ENCODE results near the gene ALCAM.

ALCAM gene

GRCh38 chr3:105367063-105367405 lies 325 bp downstream of the ALCAM start:
- Histone ChIP-seq H3K4me3 (IDR thresholded peaks at IDR 0.05; ENCODE audit: insufficient read depth, low read depth, low read length) (peak overlapping the region; percentile 31), H2AFZ (ENCODE audit: low read depth) (peak overlapping the region; percentile 89), H3K9ac (no peak overlapping the region), H3K4me1 (ENCODE audit: low read depth, poor library complexity, severe bottlenecking) (peaks cover 9% of the 10 kb centered on the region), H3K27me3 (ENCODE audit: insufficient read depth, low read depth) (peaks cover 5% of the 10 kb centered on the region; the same call in 1 of the 2 replicates), H3K36me3 (ENCODE audit: insufficient read depth) (no peaks in the 10 kb centered on the region), H3K79me2 (ENCODE audit: insufficient read depth, low read depth) (no peaks in the 10 kb centered on the region), H3K4me2 (peak overlapping the region; percentile 82), H4K20me1 (ENCODE audit: insufficient read depth) (no peaks in the 10 kb centered on the region), H3K27ac (no peak overlapping the region)
- TF ChIP-seq, protein P1, sequence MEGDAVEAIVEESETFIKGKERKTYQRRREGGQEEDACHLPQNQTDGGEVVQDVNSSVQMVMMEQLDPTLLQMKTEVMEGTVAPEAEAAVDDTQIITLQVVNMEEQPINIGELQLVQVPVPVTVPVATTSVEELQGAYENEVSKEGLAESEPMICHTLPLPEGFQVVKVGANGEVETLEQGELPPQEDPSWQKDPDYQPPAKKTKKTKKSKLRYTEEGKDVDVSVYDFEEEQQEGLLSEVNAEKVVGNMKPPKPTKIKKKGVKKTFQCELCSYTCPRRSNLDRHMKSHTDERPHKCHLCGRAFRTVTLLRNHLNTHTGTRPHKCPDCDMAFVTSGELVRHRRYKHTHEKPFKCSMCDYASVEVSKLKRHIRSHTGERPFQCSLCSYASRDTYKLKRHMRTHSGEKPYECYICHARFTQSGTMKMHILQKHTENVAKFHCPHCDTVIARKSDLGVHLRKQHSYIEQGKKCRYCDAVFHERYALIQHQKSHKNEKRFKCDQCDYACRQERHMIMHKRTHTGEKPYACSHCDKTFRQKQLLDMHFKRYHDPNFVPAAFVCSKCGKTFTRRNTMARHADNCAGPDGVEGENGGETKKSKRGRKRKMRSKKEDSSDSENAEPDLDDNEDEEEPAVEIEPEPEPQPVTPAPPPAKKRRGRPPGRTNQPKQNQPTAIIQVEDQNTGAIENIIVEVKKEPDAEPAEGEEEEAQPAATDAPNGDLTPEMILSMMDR (conservative IDR thresholded peaks at IDR 0.05; ENCODE audit: low read depth, low read length), result no peak

- no peak overlapping the region for H3K27ac ChIP-seq
- H3K36me3 ChIP-seq (ENCODE audit: insufficient read depth), result no peaks in the 10 kb centered on the region
- peak overlapping the region; percentile 89 for H2AFZ ChIP-seq (ENCODE audit: low read depth)
- TF ChIP-seq, protein P1 (conservative IDR thresholded peaks at IDR 0.05; ENCODE audit: low read depth, low read length), result no peak
- H3K27me3 ChIP-seq (ENCODE audit: insufficient read depth, low read depth), result peaks cover 5% of the 10 kb centered on the region; the same call in 1 of the 2 replicates
- H3K9ac ChIP-seq, result no peak overlapping the region
- peak overlapping the region; percentile 31 for H3K4me3 ChIP-seq (IDR thresholded peaks at IDR 0.05; ENCODE audit: insufficient read depth, low read depth, low read length)
- H3K4me2 ChIP-seq, result peak overlapping the region; percentile 82
- peaks cover 9% of the 10 kb centered on the region for H3K4me1 ChIP-seq (ENCODE audit: low read depth, poor library complexity, severe bottlenecking)
- H3K79me2 ChIP-seq (ENCODE audit: insufficient read depth, low read depth), result no peaks in the 10 kb centered on the region
- H4K20me1 ChIP-seq (ENCODE audit: insufficient read depth), result no peaks in the 10 kb centered on the region
Observed at GRCh38 chr3:105367406-105368213, 901 bp downstream of the ALCAM start.

DNA sequence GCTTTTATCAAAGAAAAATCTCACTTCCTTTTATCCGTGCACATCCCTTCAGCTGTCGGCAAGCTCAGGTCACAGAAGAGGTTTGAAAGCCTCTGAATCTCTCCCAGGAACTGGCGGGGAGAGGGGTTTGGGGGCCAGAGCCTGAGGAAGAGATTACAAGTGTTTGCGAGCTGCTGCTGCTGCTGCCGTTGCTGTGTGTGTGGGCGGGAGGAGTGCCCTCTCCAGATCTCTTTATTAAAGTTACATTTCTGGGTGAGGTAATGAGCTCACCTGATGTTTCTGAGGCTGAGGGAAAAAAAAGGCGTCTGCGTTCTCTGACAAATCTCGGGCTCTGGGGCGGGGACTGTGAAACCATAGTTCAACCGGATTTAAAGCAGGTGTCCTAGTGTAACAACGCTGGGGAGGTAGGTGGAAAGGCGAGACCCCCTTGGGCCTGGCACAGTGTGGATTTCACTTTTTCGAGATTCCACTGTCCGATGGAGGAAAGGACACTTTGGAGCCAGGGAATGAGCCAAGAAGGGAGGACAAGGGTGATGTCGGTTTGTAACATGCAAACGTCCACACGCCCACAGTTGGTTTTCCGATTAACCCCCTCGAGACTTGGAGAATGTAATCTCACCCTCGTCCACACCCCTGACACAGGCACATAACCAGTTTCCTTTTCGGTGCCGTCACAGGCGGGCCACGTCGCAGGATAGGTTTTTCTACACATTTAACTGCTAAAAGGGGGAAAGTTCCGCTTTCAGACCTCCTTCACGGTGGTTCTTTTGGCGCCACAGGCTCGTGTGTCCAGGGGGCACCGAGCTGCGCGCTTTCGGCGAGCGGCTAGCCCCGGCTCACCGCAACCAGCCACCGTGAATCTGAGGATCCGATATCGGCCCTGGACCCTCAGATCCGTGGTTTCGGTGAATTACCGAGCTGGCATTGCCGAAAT lies 2.1 kb downstream of the ALCAM start:
- Histone ChIP-seq H3K4me2 (peak overlapping the region; percentile 82), H3K4me3 (IDR thresholded peaks at IDR 0.05; ENCODE audit: insufficient read depth, low read depth, low read length) (no peak overlapping the region), H3K9ac (peak overlapping the region; percentile 23; the same call in 1 of the 2 replicates), H3K36me3 (ENCODE audit: insufficient read depth) (no peaks in the 10 kb centered on the region), H2AFZ (ENCODE audit: low read depth) (peak overlapping the region; percentile 89), H4K20me1 (ENCODE audit: insufficient read depth) (no peaks in the 10 kb centered on the region), H3K27ac (no peak overlapping the region), H3K79me2 (ENCODE audit: insufficient read depth, low read depth) (no peaks in the 10 kb centered on the region), H3K4me1 (ENCODE audit: low read depth, poor library complexity, severe bottlenecking) (peaks cover 9% of the 10 kb centered on the region), H3K27me3 (ENCODE audit: insufficient read depth, low read depth) (peaks cover 5% of the 10 kb centered on the region; the same call in 1 of the 2 replicates)
- TF ChIP-seq, protein P1 (conservative IDR thresholded peaks at IDR 0.05; ENCODE audit: low read depth, low read length), result no peak

- H3K36me3 ChIP-seq (ENCODE audit: insufficient read depth), result no peaks in the 10 kb centered on the region
- peaks cover 9% of the 10 kb centered on the region for H3K4me1 ChIP-seq (ENCODE audit: low read depth, poor library complexity, severe bottlenecking)
- peak overlapping the region; percentile 89 for H2AFZ ChIP-seq (ENCODE audit: low read depth)
- peaks cover 5% of the 10 kb centered on the region; the same call in 1 of the 2 replicates for H3K27me3 ChIP-seq (ENCODE audit: insufficient read depth, low read depth)
- no peaks in the 10 kb centered on the region for H3K79me2 ChIP-seq (ENCODE audit: insufficient read depth, low read depth)
- H4K20me1 ChIP-seq (ENCODE audit: insufficient read depth), result no peaks in the 10 kb centered on the region
- TF ChIP-seq, protein P1 (conservative IDR thresholded peaks at IDR 0.05; ENCODE audit: low read depth, low read length), result peak; percentile 52
- H3K4me3 ChIP-seq (IDR thresholded peaks at IDR 0.05; ENCODE audit: insufficient read depth, low read depth, low read length), result peak overlapping the region; percentile 72
- peak overlapping the region; percentile 23; the same call in 1 of the 2 replicates for H3K9ac ChIP-seq
- peak overlapping the region; percentile 82 for H3K4me2 ChIP-seq
- H3K27ac ChIP-seq, result no peak overlapping the region
Observed at GRCh38 chr3:105369500-105370371, 3.0 kb downstream of the ALCAM start.

Data from KMS-11 (cell line).